Activated CD4-positive, alpha-beta T cell treated with anti-CD3 and anti-CD28 coated beads, Interleukin-10, Interleukin-2, amounts not matched to agents 100 ng/mL and 50 ng/mL, durations not matched to agents 16 hours and 8 hours (primary cell): Measurements from ENCODE around the gene ERICH6.
A peak's percentile ranks its signal among the peaks of the same experiment; 100 is the strongest.
"Not testable (repeated sequence)": the region's sequence is repeated elsewhere in the genome, so short reads cannot be mapped to it uniquely, and the experiment has no call there.

Experiments used
- DNase-seq: peaks from one replicate; pipeline ENCODE4 v3.0.0-alpha.2; 2020

The ERICH6 gene

GRCh38 chr3:150681057-150681456, 22.7 kb downstream of the ERICH6 start:
- DNase-seq, result peak; percentile 62

DNA sequence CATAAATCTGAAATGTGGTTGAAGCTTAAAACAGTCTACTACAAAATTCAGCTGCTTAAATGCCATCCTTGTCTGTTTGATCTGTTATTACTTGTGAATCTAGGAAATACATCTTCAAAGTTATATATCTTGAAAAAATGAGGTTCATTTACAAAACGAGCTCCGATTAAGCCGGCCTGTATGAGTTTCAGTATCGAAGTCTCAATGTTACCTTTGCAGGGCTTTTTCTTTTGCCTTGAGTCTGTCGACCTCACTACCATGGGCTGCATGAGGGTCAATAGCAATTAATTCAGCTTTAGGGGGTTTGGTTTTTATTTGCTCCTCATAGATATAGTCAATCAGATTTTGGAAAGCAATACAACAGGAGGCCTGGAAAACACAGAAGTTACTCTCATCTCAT, 23.2 kb downstream of the ERICH6 start:
- no peak for DNase-seq

DNA sequence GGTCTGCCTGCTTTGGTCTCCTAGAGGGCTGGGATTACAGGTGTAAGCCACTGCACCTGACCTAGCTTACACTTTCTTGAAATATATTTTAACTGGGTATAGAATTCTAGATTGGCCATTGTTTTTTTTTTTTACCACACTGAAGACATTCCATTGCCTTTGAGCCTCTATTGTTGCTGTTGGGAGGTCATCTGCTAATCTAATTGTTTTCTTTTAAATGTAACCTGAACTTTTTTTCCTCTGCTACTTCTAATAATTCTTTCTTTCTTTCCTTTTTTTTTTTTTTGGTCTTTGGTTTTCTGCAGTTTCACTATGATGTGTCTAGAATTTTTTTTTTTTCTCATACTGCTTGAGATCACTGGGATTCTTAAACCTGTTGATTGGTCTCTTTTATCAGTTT, 28.1 kb downstream of the ERICH6 start:
- no peak for DNase-seq

DNA sequence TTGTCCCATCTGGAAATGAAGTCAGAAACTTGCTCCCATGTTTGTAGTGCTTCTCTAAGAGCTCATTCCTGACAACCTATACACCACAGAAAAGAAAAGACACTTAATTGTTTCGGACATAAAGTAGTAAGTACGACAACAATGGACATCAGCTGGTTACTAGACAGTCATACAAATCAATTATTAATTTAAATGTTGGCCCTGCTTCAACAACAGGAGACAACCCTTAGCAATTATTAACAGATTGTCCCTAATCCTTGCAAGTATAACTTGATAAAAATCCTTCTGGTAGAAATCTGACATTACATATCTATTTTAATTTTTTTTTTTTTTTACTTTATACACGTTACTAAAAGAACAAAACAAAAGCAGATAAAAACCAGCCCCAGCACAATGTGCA, 29.8 kb downstream of the ERICH6 start:
- no peak for DNase-seq

DNA sequence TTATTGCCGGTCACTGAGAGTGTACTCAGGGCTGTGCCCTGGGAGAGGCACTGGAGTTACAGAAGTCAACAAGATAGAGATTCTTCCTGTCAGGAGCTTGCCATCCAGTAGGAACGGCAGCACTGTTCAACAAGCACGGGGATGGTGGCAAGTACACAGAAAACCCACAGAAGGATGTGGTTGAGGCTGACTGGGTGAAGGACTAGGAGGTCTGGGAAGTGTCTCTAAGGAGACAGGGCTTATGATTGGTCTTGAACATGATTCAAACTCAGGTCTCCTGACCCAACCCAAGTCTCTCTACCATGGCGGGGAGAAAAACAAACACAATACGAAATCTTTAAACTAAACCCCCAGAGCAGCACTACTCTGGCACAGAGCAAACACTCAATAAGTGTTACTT, 37.6 kb downstream of the ERICH6 start:
- DNase-seq, result peak; percentile 24

DNA sequence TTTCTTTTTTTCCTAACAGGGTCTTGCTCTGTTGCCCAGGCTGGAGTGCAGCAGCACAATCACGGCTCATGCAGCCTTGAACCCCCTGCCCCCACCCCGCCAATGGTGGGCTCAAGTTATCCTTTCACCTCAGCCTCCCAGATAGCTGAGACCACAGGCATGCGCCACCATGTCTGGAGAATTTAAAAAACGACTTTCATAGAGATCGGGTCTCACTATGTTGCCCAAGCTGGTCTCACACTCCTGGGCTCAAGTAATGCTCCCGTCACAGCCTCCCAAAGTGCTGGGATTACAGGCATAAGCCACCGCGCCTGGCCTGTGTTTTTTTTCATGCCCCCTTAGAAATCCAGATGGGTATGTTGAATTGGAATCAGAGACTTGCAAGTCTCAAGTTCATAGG, 40.3 kb downstream of the ERICH6 start:
- DNase-seq, result no peak

DNA sequence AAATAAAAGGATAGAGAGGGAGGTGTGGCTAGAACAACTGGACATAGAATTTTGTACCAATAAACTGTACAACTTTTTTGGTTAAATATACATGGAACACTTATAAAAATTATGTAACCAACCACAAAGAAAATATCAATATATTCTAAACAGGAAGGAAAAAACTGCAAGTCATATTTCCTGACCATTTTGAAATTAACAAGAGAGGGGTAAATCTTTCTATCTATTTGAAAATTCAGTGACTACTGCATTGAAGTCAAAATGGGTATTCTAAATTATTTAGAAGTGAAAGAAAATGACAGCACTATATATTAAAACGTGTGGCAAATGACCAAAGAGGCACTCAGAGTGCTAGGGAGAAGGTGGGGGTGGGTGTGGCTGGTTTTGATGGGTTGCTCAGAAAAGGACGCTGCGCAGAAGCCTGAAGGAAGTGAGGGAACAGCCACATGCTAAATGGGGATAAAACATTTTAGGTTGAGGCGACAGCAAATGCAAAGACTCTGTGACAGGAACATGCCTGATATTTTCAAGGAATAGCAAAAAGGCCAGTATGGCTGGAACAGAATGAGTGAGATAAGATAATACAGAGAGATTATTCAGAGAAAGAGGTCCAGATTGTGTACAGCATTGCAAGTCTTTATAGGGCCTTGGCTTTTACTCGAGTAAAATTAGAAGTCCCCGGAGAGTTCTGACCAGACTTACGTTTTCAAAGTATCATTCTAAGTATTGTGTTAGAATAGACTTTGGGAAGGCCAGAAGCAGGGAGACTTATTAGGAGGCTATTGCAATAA, 41.1 kb downstream of the ERICH6 start:
- DNase-seq, result no peak

DNA sequence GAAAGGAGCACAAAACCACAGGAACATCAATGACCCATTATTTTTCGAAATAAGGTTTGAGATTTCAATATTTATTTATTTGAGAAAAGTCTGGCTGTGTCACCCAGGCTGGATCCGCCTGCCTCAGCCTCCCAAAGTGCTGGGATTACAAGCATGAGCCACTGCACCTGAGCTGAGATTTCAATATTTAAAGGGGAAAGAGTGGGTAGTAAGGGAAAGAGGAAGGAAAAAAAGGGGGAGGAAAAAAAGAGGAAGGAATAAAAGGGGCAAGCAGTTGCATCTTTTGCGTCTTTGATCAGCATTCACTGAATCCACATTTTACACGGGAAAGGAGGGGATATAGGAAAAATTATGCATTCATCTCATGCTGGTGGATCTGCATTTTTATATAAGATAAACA, 47.4 kb downstream of the ERICH6 start:
- no peak for DNase-seq

DNA sequence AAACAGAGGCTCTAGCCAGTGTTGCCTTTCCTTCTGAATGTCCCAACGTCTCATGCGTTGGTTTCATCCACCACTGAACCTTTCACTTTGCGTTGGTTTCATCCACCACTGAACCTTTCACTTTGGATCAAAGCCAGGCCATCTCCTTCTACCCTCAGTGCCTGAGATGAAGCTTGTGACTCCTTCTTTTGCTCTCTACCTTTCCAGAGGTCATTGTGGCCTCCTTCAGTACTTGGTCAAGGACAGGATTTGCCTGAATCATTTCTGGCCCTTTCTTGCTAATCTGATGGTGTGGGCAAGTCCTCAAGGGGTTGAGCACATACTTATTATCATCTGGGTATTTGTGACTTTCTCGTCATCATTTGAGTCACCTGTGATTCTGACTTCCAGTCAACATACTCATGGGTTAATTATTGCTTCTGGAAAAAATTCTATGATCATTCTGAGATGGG, 50.6 kb downstream of the ERICH6 start:
- peak; percentile 23 for DNase-seq

- DNase-seq, result no peak
These were observed 63.5 kb downstream of the ERICH6 start for GRCh38 chr3:150640256-150640655.

- DNase-seq, result no peak
These were observed 64.5 kb downstream of the ERICH6 start for GRCh38 chr3:150639262-150639661.

GRCh38 chr3:150636258-150636657, 67.5 kb downstream of the ERICH6 start:
- DNase-seq, result no peak

DNA sequence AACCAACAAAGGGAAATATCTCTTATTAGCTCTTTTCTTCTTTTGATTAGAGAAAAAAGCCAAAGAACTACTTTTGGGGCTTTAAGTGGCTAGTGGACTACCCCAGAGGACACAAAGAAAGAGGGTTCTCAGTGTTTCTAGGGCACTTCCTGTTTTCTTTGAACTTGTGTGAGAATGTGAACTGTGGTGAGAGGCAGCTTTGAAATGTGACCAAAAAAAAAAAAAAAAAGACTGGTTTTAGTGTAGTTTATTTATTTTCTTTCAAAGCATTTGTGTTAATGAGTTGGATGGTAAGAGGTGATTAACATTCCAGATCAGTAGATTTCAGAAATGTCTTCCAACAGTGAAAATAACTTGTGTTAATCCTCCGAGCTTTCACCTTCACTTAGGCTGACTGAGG, 68.2 kb downstream of the ERICH6 start:
- DNase-seq, result peak; percentile 31

DNA sequence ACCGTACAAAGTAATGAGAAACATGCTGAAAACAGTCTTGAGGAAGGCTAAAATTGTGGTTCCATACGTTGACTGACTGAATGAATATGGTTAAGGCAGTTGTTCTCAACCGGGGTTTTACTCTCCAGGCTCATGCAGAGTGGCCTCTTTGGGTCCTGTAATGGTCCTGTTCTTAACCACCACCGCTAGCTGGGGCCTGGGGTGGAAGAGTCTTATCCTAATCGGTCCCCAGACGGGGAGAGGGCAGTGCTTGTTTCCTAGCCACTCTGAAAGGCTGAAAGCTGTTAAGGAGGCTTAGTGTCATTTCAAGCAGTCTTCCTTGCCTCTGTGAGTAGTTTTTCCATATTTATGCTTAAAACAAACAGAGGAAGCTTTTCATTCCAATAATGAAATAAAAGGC, 68.6 kb downstream of the ERICH6 start:
- no peak for DNase-seq

DNA sequence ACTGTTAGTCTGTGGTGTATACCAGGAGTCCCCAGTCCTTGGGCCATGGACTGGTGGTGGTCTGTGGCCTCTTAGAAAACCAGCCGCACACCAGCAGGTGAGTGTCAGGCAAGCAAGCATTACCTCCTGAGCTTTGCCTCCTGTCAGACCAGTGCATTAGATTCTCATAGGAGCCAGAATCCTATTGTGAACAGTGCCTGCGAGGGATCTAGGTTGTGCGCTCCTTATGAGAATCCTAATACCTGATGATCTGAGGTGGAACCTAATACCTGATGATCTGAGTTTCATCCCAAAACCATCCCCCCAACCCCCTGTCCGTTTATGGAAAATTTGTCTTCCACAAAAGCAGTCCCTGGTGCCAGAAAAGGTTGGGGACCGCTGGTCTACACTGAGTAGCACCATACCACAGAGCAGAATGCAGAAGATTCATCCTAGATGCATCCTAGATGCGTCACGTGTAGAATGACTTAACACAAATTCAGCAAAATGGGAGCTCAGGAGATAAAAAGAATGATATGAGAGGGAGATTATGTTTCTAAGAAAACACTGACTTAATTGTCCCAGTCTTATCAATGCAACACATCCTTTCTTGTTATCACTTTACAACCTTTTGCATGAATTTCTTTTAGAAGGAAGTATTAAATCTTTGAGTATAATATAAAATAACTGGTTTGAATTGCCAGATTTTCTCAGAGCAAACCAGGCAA, 72.1 kb downstream of the ERICH6 start:
- no peak for DNase-seq

DNA sequence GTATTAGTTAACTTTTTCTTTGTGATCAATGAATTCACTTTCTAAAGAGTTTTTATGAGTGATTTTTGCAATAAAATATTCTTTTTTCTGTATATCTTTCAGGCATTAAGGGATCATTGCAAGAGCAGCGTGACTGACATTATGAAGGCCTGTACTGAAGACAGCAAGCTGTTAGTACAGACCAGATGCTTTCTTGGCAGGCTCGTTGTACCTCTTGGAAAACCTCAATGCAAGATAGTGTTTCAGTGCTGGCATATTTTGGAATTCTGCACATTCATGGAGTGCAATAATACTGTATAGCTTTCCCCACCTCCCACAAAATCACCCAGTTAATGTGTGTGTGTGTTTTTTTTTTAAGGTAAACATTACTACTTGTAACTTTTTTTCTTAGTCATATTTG, 76.2 kb downstream of the ERICH6 start:
- no peak for DNase-seq

DNA sequence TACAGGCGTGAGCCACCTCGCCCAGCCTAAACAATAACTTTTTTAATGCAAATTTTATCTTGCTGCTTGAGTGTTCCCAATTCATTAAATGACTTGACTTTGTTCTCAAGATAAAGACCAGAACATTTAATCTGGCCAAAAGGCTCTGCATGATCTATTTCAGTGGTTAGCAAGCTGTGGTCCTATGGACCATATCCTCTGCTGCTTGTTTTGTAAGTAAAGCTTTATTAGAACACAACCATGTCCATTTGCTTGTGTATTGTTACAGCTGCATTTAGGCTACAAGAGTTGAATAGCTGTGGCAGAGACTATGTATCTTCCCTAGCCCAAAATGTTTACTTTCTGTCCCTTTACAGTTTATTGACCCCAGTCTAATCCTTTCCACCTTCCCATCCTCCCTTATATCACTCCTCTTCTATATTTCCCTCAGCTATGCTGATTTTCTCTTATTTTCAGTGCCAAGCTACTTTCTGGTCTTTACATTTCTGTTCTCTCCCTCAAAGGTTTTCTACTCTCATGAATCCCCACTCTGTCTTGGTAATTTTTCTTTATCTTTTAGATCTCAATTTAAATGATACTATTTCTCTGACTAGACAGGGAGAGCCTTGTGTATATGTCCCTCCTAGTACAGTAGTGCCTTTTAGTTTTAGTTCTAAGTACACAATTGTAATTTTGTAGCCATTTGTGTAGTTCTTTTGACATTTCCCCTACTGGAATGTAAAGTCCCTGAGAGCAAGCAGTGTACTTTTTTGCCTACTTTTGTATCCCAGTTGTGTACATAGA, 77.4 kb downstream of the ERICH6 start:
- DNase-seq, result no peak

DNA sequence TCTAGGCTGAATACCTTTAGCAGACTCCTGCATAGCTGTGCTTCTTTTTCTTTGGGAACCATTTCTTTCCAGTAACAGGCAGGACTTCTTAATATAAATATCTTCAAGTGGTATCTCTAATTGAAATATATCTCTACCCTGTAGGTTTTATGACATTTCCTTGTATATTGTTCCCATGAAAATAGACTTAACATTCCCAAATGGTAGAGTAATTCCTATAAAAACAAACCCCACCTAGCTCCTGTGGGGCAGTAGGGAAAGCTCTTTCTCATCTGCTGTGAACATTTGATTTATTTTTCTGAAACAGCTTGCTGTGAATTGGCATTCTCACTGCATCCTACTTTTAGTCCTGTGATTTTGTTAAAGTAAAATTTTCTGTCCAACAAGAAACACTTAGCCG, 79.8 kb downstream of the ERICH6 start:
- DNase-seq, result no peak

DNA sequence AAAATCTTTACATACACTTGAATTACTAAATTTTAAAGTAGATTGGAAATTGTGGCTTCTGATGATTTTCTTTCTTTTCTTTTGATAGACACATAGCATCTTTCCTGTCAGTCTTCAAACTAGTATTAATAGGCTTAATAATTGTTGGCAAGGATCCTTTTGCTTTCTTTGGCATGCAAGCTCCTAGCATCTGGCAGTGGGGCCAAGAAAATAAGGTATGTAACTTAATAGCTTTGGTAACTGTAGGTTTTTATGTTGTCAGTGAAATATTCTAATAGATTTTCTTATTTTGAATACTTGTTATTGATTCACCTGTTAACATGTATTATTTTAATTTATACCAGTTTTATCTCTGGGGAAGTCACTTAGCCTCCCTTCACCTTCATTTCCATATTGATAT, 80.8 kb downstream of the ERICH6 start:
- not testable (repeated sequence) for DNase-seq

DNA sequence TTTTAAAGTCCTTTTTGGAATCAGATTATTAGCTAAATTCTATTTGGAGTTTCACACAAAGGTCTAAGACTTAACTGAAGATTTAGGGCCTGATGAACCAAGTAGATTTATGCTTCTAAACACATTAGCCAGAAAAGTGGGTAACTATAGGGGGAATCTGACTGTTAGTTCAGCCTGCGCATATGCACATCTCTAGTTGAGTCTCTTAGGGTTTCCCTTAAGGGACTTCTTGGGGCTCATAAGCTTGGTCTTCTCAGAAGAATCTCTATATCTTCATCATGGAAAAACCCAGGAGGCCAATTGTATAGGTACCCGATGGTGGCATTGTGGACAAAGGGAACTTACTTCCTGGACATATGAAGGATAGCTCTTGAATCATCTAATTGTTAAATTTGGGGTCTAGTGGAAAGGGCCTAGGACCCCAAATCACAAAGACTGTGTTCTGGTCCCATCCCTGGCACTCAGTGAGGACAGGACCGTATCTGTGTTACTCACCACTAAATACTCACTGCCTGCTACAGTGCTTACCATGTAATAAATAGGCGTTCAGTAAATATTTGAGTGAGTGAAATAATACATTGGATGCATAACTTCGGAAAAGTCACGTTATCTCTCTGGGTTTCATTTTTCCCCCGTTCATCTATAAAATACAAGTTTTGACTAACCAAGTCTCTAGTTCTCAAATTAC, 83.6 kb downstream of the ERICH6 start:
- no peak for DNase-seq

- DNase-seq, result peak; percentile 72
These were observed 89.8 kb downstream of the ERICH6 start for GRCh38 chr3:150613709-150614480.

- DNase-seq, result no peak
These were observed 90.7 kb downstream of the ERICH6 start for GRCh38 chr3:150613034-150613433.
